GM19438 (cell line): ENCODE data around the gene RAET1L.
A peak's percentile ranks its signal among the peaks of the same experiment; 100 is the strongest.
"Not testable (repeated sequence)": the region's sequence is repeated elsewhere in the genome, so short reads cannot be mapped to it uniquely, and the experiment has no call there.

ENCODE experiments used
- ATAC-seq: cut with Tn5 transposase; IDR thresholded peaks from one replicate; pipeline ENCODE4 v1.9.1; 2021; ENCODE audit warnings: low read depth; ENCODE audit not compliant: unreplicated experiment

The RAET1L gene

GRCh38 chr6:150018846-150019580 is 6.3 kb downstream of the RAET1L start:
- ATAC-seq = no peak

- not testable (repeated sequence) for ATAC-seq
Measured at GRCh38 chr6:150017186-150017521, 8.2 kb downstream of the RAET1L start.

GRCh38 chr6:150016324-150017185 is 8.8 kb downstream of the RAET1L start:
- peak; percentile 79 for ATAC-seq

- ATAC-seq = not testable (repeated sequence)
Measured at GRCh38 chr6:150015281-150016001, 9.9 kb downstream of the RAET1L start.

GRCh38 chr6:150014623-150015280 is 10.6 kb downstream of the RAET1L start:
- ATAC-seq = not testable (repeated sequence)

- not testable (repeated sequence) for ATAC-seq
Measured at GRCh38 chr6:150013785-150014622, 11.3 kb downstream of the RAET1L start.

- not testable (repeated sequence) for ATAC-seq
Measured at GRCh38 chr6:150012846-150013784, 12.2 kb downstream of the RAET1L start.

- no peak for ATAC-seq
Measured at GRCh38 chr6:150008588-150008987, 16.7 kb downstream of the RAET1L start.

- no peak for ATAC-seq
Measured at GRCh38 chr6:150006961-150007464, 18.3 kb downstream of the RAET1L start.

GRCh38 chr6:150005761-150006651 is 19.3 kb downstream of the RAET1L start:
- ATAC-seq = no peak

GRCh38 chr6:150004783-150005717 is 20.3 kb downstream of the RAET1L start:
- ATAC-seq = peak; percentile 63

- ATAC-seq = peak; percentile 35
Measured at GRCh38 chr6:150004101-150004782, 21.1 kb downstream of the RAET1L start.

GRCh38 chr6:150003599-150003998 is 21.7 kb downstream of the RAET1L start:
- ATAC-seq = not testable (repeated sequence)

GRCh38 chr6:150002710-150003109 is 22.6 kb downstream of the RAET1L start:
- ATAC-seq = no peak

- ATAC-seq = no peak
Measured at GRCh38 chr6:150001295-150002008, 23.9 kb downstream of the RAET1L start.
